ENCODE measurements around the gene MGRN1. TPM values are rescaled to one million over a fixed set of nuclear protein-coding genes. Genes with fewer than 3 reads are reported as not detected.

MGRN1 gene
- total RNA-seq, 4 donors from 2014 or later: 32.5 to 86.4 (median 57.6) TPM

- intact Hi-C loops (cut with DNase I): no loop called here
- 83 to 95% methylated on average over 6 to 25 of the region's 39 CpGs for WGBS, 2 donors
- Histone ChIP-seq H3K27ac (no peak overlapping the region), H3K36me3 (peaks cover 27 to 28% of the 10 kb centered on the region in 2 donors), H3K4me1 (peaks cover 9% of the 10 kb centered on the region in 2 donors), H3K9me3 (no peaks in the 10 kb centered on the region), H3K27me3 (no peaks in the 10 kb centered on the region), H3K4me3 (replicated peaks in 1 of 3) (no peak overlapping the region)
- TF ChIP-seq POLR2A (IDR thresholded peaks at IDR 0.05): no peak
- TF ChIP-seq CTCF (IDR thresholded peaks at IDR 0.05): no peak
- no peak for DNase-seq
Observed at GRCh38 chr16:4687946-4688673, 63.5 kb downstream of the MGRN1 start.

DNA sequence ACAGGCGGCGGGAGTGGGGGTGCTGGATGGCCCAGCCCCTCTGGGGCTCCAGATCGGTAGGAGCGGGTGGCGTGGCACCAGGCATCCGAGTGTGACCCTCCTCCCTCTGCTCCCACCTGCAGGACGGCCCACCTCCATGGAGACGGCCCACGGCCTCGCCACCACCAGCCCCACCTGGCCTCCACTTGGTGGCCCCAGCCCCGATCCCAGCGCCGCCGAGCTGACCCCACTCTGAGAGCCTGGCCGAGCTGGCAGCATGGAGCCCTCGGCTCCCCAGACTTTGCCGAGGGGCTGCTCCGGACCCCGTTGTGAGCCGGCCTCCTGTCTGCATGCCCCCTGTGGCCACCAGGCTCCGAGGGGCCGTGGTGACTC lies 64.0 kb downstream of the MGRN1 start:
- 95 to 96% methylated on average over 7 to 8 of the region's 22 CpGs for WGBS, 2 donors
- no peak overlapping the region for H3K27ac ChIP-seq
- peaks cover 9% of the 10 kb centered on the region in 2 donors for H3K4me1 ChIP-seq
- H3K9me3 ChIP-seq: no peaks in the 10 kb centered on the region
- no peaks in the 10 kb centered on the region for H3K27me3 ChIP-seq
- peaks cover 24% of the 10 kb centered on the region in 2 donors for H3K36me3 ChIP-seq
- intact Hi-C loops (cut with DNase I): no loop called here
- TF ChIP-seq POLR2A (IDR thresholded peaks at IDR 0.05) (no peak), CTCF (IDR thresholded peaks at IDR 0.05) (no peak)
- DNase-seq: no peak
- no peak overlapping the region for H3K4me3 ChIP-seq (replicated peaks in 1 of 3)

- WGBS, 2 donors: 90 to 92% methylated on average over 11 to 19 of the region's 21 CpGs
- Histone ChIP-seq H3K36me3 (peaks cover 18 to 19% of the 10 kb centered on the region in 2 donors), H3K27ac (no peak overlapping the region), H3K4me1 (peaks cover 9% of the 10 kb centered on the region in 2 donors), H3K9me3 (no peaks in the 10 kb centered on the region), H3K4me3 (replicated peaks in 1 of 3) (no peak overlapping the region), H3K27me3 (no peaks in the 10 kb centered on the region)
- TF ChIP-seq POLR2A (IDR thresholded peaks at IDR 0.05): no peak
- TF ChIP-seq CTCF (IDR thresholded peaks at IDR 0.05): no peak
- intact Hi-C loops (cut with DNase I): no loop called here
- no peak for DNase-seq
Observed at GRCh38 chr16:4689091-4689671, 64.6 kb downstream of the MGRN1 start.

GRCh38 chr16:4689864-4690704 lies 65.5 kb downstream of the MGRN1 start:
- H3K4me1 ChIP-seq: peaks cover 15 to 18% of the 10 kb centered on the region in 2 donors
- H3K36me3 ChIP-seq: peaks cover 11 to 12% of the 10 kb centered on the region in 2 donors
- H3K27ac ChIP-seq: no peak overlapping the region
- no peak for DNase-seq
- intact Hi-C loops (cut with DNase I): no loop called here
- no peaks in the 10 kb centered on the region for H3K27me3 ChIP-seq
- 90 to 94% methylated on average over 24 to 31 of the region's 31 CpGs for WGBS, 2 donors
- H3K9me3 ChIP-seq: no peaks in the 10 kb centered on the region
- TF ChIP-seq POLR2A (IDR thresholded peaks at IDR 0.05) (no peak), CTCF (IDR thresholded peaks at IDR 0.05) (no peak)
- no peak overlapping the region for H3K4me3 ChIP-seq (replicated peaks in 1 of 3)
